ENCODE results near the gene RNF222.

The RNF222 gene

DNA sequence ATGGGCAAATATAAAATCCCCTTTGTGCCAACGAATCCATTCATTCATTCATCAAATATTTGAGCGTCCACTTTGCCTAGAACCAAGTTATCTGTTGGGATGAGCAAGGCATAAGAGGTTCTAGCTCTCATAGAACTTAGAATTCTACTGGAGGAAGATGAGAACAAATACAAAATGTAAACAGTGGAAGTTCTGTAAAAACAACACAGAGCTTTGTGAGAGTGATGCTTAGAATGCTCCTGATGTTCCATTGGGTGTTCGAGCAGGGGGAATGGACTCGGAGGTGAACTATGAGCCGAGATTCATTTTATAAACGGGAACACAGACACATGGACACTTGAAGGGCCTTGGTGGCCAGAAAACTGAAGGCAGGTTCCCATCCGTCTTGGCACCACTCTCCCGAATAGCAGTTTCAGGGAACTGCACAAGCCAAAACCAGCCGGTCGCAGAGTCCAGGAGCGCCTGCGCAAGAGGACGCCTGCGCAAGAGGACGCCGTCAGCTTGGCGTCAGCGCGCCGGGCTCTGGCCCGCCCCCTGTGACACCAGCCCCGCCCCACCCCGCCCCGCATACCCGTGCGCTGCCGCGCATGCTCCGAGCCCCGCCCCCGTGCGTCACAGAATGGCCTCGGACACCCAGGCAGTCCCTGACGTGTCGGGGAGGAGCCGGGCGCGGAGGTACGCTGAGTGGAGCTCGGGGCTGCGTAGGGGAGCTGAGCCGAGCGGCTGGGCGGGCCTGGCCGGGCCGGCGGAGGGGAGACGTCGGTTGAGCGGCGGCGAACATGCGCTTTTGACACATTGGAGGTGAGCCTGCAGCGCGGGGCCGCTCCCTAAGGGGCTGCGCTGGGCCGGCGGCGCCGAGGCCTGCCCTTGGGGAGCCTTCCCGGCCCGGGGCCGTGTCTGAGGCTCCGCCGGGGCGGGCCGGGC, 37.9 kb upstream of the RNF222 start, which contains the start of gene NDEL1:
Gene NDEL1 (plus strand): TSS at position 640 of the 924 bp plus-strand sequence. CDS start 8,388 bp downstream, outside the sequence.
- no peaks in the 10 kb centered on the region for H3K9me3 ChIP-seq (ENCODE audit: control insufficient read depth in 1 of 2, low read length in 2 of 2)
- H3K36me3 ChIP-seq (ENCODE audit: control insufficient read depth in 1 of 2, insufficient read depth in 2 of 2, low read length in 2 of 2), result peaks cover 3 to 4% of the 10 kb centered on the region in 2 donors
- H3K27ac ChIP-seq (ENCODE audit: low read depth, low read length), result peak within 1 kb of the TSS; percentile 100
- peak within 1 kb of the TSS; percentile 89 to 100 for H3K9ac ChIP-seq (ENCODE audit: low read depth in 1 of 2, low read length in 2 of 2)
- H3K27me3 ChIP-seq (ENCODE audit: control insufficient read depth in 1 of 2, insufficient read depth in 2 of 2, low read length in 2 of 2), result no peaks in the 10 kb centered on the region
- H3K4me1 ChIP-seq (ENCODE audit: control insufficient read depth in 1 of 2, insufficient read depth in 2 of 2, low read length in 2 of 2), result peaks cover 5 to 6% of the 10 kb centered on the region in 2 donors
- peak within 1 kb of the TSS; percentile 84 to 94 for H3K4me3 ChIP-seq (ENCODE audit: low read depth in 1 of 2, low read length in 2 of 2)

DNA sequence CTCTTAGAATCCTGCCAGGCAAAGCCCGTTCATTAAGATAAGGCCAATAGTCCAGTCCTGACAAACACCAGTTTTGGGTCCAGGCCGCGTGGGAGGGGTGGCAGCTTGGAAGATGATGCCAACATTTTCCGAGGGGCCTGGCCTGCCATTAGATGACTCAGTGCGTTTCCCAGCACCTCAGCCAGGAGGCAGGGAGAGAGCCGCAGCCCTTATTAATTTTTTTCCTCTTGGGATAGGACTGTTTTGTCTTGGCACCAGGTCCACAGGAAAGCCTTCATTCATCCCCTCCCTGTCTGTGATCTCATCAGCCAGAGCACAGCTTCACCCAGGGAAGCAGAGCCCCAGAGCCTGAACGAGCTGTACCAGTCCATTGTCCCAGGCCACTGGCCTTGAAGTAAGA, 33.3 kb upstream of the RNF222 start:
- Histone ChIP-seq H3K4me1 (ENCODE audit: control insufficient read depth in 1 of 2, insufficient read depth in 2 of 2, low read length in 2 of 2) (peaks cover 0 to 7% of the 10 kb centered on the region in 2 donors), H3K4me3 (ENCODE audit: low read depth in 1 of 2, low read length in 2 of 2) (no peak overlapping the region), H3K27me3 (ENCODE audit: control insufficient read depth in 1 of 2, insufficient read depth in 2 of 2, low read length in 2 of 2) (no peaks in the 10 kb centered on the region), H3K9me3 (ENCODE audit: control insufficient read depth in 1 of 2, low read length in 2 of 2) (no peaks in the 10 kb centered on the region), H3K36me3 (ENCODE audit: control insufficient read depth in 1 of 2, insufficient read depth in 2 of 2, low read length in 2 of 2) (no peaks in the 10 kb centered on the region), H3K27ac (ENCODE audit: low read depth, low read length) (no peak overlapping the region), H3K9ac (ENCODE audit: low read depth in 1 of 2, low read length in 2 of 2) (no peak overlapping the region)

- peaks cover 6 to 9% of the 10 kb centered on the region in 2 donors for H3K4me1 ChIP-seq (ENCODE audit: control insufficient read depth in 1 of 2, insufficient read depth in 2 of 2, low read length in 2 of 2)
- H3K9ac ChIP-seq (ENCODE audit: low read depth in 1 of 2, low read length in 2 of 2), result no peak overlapping the region
- H3K9me3 ChIP-seq (ENCODE audit: control insufficient read depth in 1 of 2, low read length in 2 of 2), result no peaks in the 10 kb centered on the region
- H3K27me3 ChIP-seq (ENCODE audit: control insufficient read depth in 1 of 2, insufficient read depth in 2 of 2, low read length in 2 of 2), result no peaks in the 10 kb centered on the region
- no peak overlapping the region for H3K4me3 ChIP-seq (ENCODE audit: low read depth in 1 of 2, low read length in 2 of 2)
- no peak overlapping the region for H3K27ac ChIP-seq (ENCODE audit: low read depth, low read length)
- no peaks in the 10 kb centered on the region for H3K36me3 ChIP-seq (ENCODE audit: control insufficient read depth in 1 of 2, insufficient read depth in 2 of 2, low read length in 2 of 2)
These were observed 29.2 kb upstream of the RNF222 start for GRCh38 chr17:8426802-8427201.

DNA sequence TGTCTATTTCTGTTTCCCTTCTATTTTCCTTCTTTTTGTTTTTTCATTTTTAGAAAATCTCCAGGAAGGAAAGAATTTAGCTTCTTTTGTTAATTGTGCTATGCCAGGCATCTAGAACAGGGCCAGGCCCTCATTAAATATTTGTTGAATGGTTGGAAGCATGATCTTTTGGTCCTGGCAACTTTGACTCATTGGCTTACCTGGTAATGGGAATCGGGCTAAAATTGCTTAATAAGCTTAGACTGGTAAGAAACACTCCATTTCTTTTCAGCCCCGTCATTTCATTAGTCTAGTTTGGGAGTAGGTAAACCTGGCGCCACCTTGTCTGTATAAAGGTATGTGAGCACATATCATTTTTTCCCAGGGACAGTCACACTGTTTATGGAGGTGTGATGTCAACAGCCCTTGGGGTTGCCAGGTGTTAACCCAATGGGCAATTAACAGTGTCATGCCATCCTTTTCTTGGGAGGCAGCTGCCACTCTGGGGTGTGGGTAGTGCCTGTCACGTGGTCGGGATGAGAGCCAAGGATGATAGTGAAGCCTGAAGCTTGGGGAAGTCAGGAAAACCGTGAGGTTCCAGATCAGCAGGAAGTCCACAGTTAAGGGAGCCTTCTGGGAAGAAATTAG, 28.6 kb upstream of the RNF222 start:
- H3K36me3 ChIP-seq (ENCODE audit: control insufficient read depth in 1 of 2, insufficient read depth in 2 of 2, low read length in 2 of 2), result no peaks in the 10 kb centered on the region
- H3K4me1 ChIP-seq (ENCODE audit: control insufficient read depth in 1 of 2, insufficient read depth in 2 of 2, low read length in 2 of 2), result peaks cover 12% of the 10 kb centered on the region in 2 donors
- no peak overlapping the region for H3K4me3 ChIP-seq (ENCODE audit: low read depth in 1 of 2, low read length in 2 of 2)
- no peaks in the 10 kb centered on the region for H3K9me3 ChIP-seq (ENCODE audit: control insufficient read depth in 1 of 2, low read length in 2 of 2)
- H3K9ac ChIP-seq (ENCODE audit: low read depth in 1 of 2, low read length in 2 of 2), result no peak overlapping the region
- H3K27me3 ChIP-seq (ENCODE audit: control insufficient read depth in 1 of 2, insufficient read depth in 2 of 2, low read length in 2 of 2), result no peaks in the 10 kb centered on the region
- no peak overlapping the region for H3K27ac ChIP-seq (ENCODE audit: low read depth, low read length)

DNA sequence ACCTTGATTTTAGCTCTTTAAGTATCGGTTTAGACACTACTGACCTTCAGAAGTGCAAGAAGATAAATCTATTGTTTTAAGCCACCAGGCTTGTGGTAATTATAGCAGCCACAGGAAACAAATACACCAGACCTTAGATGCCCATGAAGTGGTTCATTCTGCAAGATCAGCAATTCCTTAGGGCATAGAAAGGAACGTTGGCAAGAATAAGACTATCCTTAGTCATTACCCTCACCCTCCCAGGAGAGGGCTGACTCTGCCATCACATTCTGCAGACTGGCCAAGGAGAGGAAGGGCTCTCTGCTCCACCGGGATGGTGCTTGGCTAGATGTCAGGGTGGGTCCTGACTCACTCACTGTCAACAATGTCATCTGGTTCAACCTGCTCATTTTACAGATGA, 23.9 kb upstream of the RNF222 start:
- no peaks in the 10 kb centered on the region for H3K9me3 ChIP-seq (ENCODE audit: control insufficient read depth in 1 of 2, low read length in 2 of 2)
- H3K9ac ChIP-seq (ENCODE audit: low read depth in 1 of 2, low read length in 2 of 2), result no peak overlapping the region
- H3K27ac ChIP-seq (ENCODE audit: low read depth, low read length), result no peak overlapping the region
- no peaks in the 10 kb centered on the region for H3K36me3 ChIP-seq (ENCODE audit: control insufficient read depth in 1 of 2, insufficient read depth in 2 of 2, low read length in 2 of 2)
- no peak overlapping the region for H3K4me3 ChIP-seq (ENCODE audit: low read depth in 1 of 2, low read length in 2 of 2)
- peaks cover 19 to 20% of the 10 kb centered on the region in 2 donors for H3K4me1 ChIP-seq (ENCODE audit: control insufficient read depth in 1 of 2, insufficient read depth in 2 of 2, low read length in 2 of 2)
- H3K27me3 ChIP-seq (ENCODE audit: control insufficient read depth in 1 of 2, insufficient read depth in 2 of 2, low read length in 2 of 2), result no peaks in the 10 kb centered on the region

DNA sequence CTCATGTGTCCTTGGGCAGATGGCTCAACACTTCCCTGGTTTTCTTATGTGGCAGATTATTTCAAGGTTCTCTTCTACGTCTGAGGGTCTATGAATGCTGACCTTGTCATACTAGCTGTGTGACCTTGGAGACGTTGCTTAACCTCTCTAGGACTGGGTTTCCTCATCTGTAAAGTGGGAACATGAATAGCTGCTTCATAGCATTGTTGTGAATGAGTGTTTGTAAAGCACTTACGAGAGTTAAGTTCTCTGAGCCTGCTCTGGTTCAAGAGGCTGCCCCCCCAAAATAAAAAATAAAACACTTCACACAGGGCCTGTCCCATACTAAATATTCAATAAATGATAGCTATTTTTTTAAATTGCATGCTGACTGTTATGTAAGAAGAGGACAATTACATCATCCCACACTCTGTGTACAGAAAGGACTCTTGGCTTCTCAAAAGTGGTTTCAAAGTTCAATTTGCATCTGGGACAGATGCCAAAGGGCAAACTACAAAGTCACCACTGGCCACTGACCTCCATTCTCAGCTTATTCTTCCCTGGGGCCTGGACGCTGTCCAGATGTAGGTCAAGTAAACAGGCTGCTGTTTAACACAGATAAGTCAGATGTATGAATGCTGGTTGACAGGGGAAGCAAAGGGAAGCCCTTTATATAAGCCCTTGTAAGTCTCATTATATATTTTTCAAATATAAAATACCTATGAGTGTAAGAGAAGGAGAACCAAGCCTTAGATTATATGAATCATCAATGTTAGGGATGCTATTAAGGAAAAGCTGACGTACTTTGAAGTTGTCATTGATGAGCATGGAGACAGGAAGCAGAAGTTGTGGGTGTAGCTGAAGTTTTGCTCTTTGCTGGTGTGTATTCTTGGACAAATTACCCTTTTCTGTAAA, 22.7 kb upstream of the RNF222 start:
- Histone ChIP-seq H3K27me3 (ENCODE audit: control insufficient read depth in 1 of 2, insufficient read depth in 2 of 2, low read length in 2 of 2) (no peaks in the 10 kb centered on the region), H3K4me1 (ENCODE audit: control insufficient read depth in 1 of 2, insufficient read depth in 2 of 2, low read length in 2 of 2) (peaks cover 17 to 19% of the 10 kb centered on the region in 2 donors), H3K4me3 (ENCODE audit: low read depth in 1 of 2, low read length in 2 of 2) (no peak overlapping the region), H3K27ac (ENCODE audit: low read depth, low read length) (peak overlapping the region; percentile 30), H3K36me3 (ENCODE audit: control insufficient read depth in 1 of 2, insufficient read depth in 2 of 2, low read length in 2 of 2) (no peaks in the 10 kb centered on the region), H3K9me3 (ENCODE audit: control insufficient read depth in 1 of 2, low read length in 2 of 2) (no peaks in the 10 kb centered on the region), H3K9ac (ENCODE audit: low read depth in 1 of 2, low read length in 2 of 2) (peak overlapping the region in 1 of 2 donors; percentile 11)

DNA sequence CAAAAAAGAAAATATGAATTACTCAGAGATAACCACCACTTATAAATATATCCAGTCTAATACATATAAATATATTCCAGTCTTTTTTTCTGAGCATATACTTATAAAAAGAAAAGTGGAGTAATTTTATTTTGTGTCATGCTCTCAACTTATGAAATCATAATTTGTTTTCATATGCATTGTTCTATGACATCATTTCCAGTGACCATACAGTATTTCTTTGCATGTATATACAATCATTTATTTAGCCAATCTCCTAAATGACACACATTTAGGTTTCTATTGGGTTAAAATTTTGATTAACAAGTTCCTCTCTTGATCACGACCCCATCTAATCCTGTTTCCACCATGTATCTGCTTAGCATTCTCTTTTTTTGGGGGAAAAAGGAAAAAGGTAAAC, 21.7 kb upstream of the RNF222 start:
- Histone ChIP-seq H3K9ac (ENCODE audit: low read depth in 1 of 2, low read length in 2 of 2) (no peak overlapping the region), H3K9me3 (ENCODE audit: control insufficient read depth in 1 of 2, low read length in 2 of 2) (no peaks in the 10 kb centered on the region), H3K4me3 (ENCODE audit: low read depth in 1 of 2, low read length in 2 of 2) (no peak overlapping the region), H3K36me3 (ENCODE audit: control insufficient read depth in 1 of 2, insufficient read depth in 2 of 2, low read length in 2 of 2) (no peaks in the 10 kb centered on the region), H3K27me3 (ENCODE audit: control insufficient read depth in 1 of 2, insufficient read depth in 2 of 2, low read length in 2 of 2) (no peaks in the 10 kb centered on the region), H3K4me1 (ENCODE audit: control insufficient read depth in 1 of 2, insufficient read depth in 2 of 2, low read length in 2 of 2) (peaks cover 17 to 19% of the 10 kb centered on the region in 2 donors), H3K27ac (ENCODE audit: low read depth, low read length) (no peak overlapping the region)

GRCh38 chr17:8418471-8418870, 20.8 kb upstream of the RNF222 start:
- Histone ChIP-seq H3K9me3 (ENCODE audit: control insufficient read depth in 1 of 2, low read length in 2 of 2) (no peaks in the 10 kb centered on the region), H3K4me1 (ENCODE audit: control insufficient read depth in 1 of 2, insufficient read depth in 2 of 2, low read length in 2 of 2) (peaks cover 17 to 19% of the 10 kb centered on the region in 2 donors), H3K36me3 (ENCODE audit: control insufficient read depth in 1 of 2, insufficient read depth in 2 of 2, low read length in 2 of 2) (no peaks in the 10 kb centered on the region), H3K27ac (ENCODE audit: low read depth, low read length) (no peak overlapping the region), H3K9ac (ENCODE audit: low read depth in 1 of 2, low read length in 2 of 2) (no peak overlapping the region), H3K27me3 (ENCODE audit: control insufficient read depth in 1 of 2, insufficient read depth in 2 of 2, low read length in 2 of 2) (no peaks in the 10 kb centered on the region), H3K4me3 (ENCODE audit: low read depth in 1 of 2, low read length in 2 of 2) (no peak overlapping the region)

GRCh38 chr17:8417806-8418205, 20.2 kb upstream of the RNF222 start:
- no peaks in the 10 kb centered on the region for H3K36me3 ChIP-seq (ENCODE audit: control insufficient read depth in 1 of 2, insufficient read depth in 2 of 2, low read length in 2 of 2)
- H3K9ac ChIP-seq (ENCODE audit: low read depth in 1 of 2, low read length in 2 of 2), result no peak overlapping the region
- H3K27ac ChIP-seq (ENCODE audit: low read depth, low read length), result no peak overlapping the region
- no peaks in the 10 kb centered on the region for H3K9me3 ChIP-seq (ENCODE audit: control insufficient read depth in 1 of 2, low read length in 2 of 2)
- H3K4me3 ChIP-seq (ENCODE audit: low read depth in 1 of 2, low read length in 2 of 2), result no peak overlapping the region
- no peaks in the 10 kb centered on the region for H3K27me3 ChIP-seq (ENCODE audit: control insufficient read depth in 1 of 2, insufficient read depth in 2 of 2, low read length in 2 of 2)
- H3K4me1 ChIP-seq (ENCODE audit: control insufficient read depth in 1 of 2, insufficient read depth in 2 of 2, low read length in 2 of 2), result peaks cover 17 to 22% of the 10 kb centered on the region in 2 donors

All from duodenal mucosa (tissue), 2 donors.